Stomach (tissue), 4 donors: ENCODE data around the gene MSH4.
"Not testable (repeated sequence)": the region's sequence is repeated elsewhere in the genome, so short reads cannot be mapped to it uniquely, and the experiment has no call there.

ENCODE experiments used
- CTCF ChIP-seq, 7 experiments: fragments of 450-650 bp in 4 of 7; fragments of 200-600 bp in 3 of 7; sonication (generic) in 3 of 7; IDR thresholded peaks; one replicate each; pipeline ENCODE4 v1.5.1; 2016 to 2019; ENCODE audit warnings: antibody characterized with exemption in 7 of 7, control low read depth in 2 of 7, mild to moderate bottlenecking in 1 of 7
- EP300 ChIP-seq: sonication (generic); formaldehyde crosslinking; IDR thresholded peaks from one replicate; pipeline ENCODE4 v1.6.1; 2017; ENCODE audit warnings: antibody characterized with exemption
- POLR2A ChIP-seq, 4 donors: fragments of 450-650 bp; IDR thresholded peaks; one replicate each; pipeline ENCODE4 v1.6.1; 2016; ENCODE audit warnings: antibody characterized with exemption in 4 of 4, control low read depth in 2 of 4, mild to moderate bottlenecking in 1 of 4, moderate library complexity in 1 of 4
- POLR2AphosphoS5 ChIP-seq, 3 donors: sonication (generic); formaldehyde crosslinking; IDR thresholded peaks; one replicate each; pipeline ENCODE4 v1.6.1; 2016; ENCODE audit warnings: antibody characterized with exemption in 3 of 3

- not testable (repeated sequence) for TF ChIP-seq POLR2A (IDR thresholded peaks at IDR 0.05); CTCF (IDR thresholded peaks at IDR 0.05); EP300; POLR2AphosphoS5 (IDR thresholded peaks at IDR 0.05)
Measured at GRCh38 chr1:75757210-75757609, 39.5 kb upstream of the MSH4 start.
